Fibroblast of gingiva (primary cell): ENCODE measurements around the gene SAMSN1.

Experiments
- DNase-seq: peaks from one replicate; pipeline ENCODE4 v3.0.0-alpha.2; 2011; ENCODE audit warnings: low read depth

Gene SAMSN1

GRCh38 chr21:14484188-14485009 lies 61.7 kb downstream of the SAMSN1 start:
- no peak for DNase-seq

DNA sequence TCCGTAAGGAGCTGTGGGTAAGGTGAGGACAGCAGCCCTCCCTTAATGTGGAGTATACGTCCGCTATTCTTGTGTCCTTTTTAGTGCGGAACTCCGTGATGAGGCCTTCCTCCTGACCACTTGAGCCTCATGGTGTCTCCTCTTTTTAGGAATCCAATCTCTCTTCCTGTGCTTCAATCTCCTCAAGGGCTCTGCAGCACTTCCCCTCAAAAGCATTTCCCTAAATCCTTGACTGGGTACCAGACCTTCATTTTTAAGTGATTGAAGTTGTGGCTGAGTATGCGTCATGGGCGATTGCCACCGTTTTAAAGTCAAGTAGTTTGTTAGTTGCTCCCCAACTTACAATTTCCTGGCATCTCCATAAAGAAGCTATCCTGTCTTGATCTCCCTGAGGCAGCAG lies 62.8 kb downstream of the SAMSN1 start:
- no peak for DNase-seq

DNA sequence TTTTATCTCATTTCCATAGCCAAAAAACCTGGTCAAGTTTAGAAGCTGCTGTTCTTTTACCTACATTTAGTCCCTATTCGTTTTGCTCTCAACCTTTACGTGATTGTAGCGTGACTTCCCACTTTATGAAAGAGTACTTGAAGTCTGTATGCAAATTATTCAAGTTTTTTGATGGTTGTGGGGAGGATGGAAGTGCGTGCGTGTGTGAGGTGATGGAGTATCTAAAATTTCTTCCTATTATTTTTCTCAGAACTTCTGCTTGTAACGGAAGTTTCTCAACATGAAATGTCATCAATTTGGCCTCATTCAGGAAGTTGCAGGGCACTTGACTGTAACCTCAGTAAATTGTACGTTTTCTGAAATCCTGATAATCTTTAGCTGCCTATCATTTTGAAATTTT lies 64.0 kb downstream of the SAMSN1 start:
- DNase-seq: no peak

DNA sequence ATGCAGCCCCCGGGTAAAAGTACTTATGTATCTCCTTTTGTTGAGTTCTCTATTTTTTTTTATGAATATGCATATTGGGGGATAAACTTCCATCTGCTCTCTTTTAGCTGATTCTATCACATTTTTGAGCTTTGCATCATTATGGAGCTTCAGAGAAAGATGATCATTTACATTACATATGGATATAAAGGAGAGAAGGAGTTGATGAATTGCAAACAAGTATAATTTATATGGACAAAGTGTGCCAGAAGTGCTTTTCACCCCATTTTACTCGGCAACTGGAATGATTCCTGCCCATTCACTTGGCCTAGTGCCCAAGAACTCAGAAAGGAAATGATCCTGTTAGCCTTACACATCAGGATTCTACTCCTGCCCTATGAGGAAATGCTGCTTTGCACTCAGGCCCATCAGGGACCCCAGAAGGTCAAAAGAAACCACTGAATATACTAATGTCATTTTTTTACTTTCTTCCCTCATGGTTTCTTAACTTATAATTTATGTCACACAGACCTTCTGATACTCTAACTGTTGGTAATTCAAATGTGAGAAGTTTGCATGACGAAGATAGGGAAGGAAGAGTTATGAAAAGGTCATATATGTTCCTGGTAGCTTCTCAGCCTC lies 65.6 kb downstream of the SAMSN1 start:
- DNase-seq: no peak

GRCh38 chr21:14479241-14479786 lies 66.8 kb downstream of the SAMSN1 start:
- DNase-seq: no peak

DNA sequence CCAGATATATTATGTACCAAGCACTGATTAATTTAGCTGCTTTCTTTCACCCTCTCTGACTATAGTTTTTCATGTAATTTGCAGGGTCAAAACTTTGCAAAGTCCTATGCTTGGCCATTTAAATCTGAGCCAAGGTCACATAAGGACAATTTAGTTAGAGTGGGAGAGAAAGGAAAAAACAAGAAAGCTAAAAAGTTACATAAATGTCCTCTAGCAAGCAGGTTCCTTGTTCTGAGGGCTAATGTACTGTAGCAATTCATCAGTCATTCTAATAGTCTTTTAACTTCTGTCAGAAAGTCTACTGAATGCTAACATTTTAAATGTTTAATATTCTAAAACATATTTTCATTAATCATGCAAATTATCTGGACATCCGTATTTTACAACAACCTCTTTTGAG lies 68.3 kb downstream of the SAMSN1 start:
- DNase-seq: no peak

DNA sequence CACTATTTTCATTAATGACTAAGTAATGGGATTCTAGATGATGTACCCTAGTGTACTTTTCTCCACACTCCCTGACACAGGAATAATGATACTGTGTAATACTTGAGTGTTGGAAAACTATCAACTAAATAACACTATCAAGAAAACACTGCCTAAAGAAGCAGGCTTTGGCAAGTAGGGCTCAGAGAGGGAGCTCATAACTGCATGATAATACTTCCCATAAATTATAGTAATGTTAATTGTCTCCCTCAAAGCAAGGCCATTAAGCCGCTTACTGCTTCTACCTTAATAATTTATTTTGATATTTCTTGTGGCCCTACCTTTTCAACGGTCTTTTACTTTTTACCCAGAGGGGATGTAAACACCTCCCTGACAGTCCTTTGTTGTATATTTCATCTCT lies 69.0 kb downstream of the SAMSN1 start:
- DNase-seq: no peak

GRCh38 chr21:14474995-14475394 lies 71.1 kb downstream of the SAMSN1 start:
- no peak for DNase-seq

DNA sequence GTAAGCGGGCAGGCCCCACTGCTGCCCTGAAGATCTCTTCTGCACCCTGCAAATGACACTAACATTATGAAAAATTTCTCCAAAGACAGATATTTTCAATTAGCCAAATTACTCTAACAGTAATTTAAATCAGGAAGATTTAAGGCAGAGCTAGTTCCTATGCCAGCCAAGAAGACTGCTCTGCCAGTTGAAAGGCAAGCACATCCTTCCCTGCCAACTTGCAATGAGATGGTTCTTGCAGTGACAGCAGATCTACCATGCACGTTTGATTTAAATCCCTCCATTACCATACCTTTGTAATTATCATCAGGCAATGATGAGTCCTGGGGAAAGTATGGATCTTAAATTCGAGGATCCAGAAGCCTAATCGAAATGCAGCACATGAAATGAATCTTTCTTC lies 76.5 kb downstream of the SAMSN1 start:
- DNase-seq: no peak

- no peak for DNase-seq
Measured at GRCh38 chr21:14466715-14467114, 79.4 kb downstream of the SAMSN1 start.

GRCh38 chr21:14457762-14458161 lies 88.4 kb downstream of the SAMSN1 start:
- DNase-seq: no peak

GRCh38 chr21:14456911-14457310 lies 89.2 kb downstream of the SAMSN1 start:
- no peak for DNase-seq

DNA sequence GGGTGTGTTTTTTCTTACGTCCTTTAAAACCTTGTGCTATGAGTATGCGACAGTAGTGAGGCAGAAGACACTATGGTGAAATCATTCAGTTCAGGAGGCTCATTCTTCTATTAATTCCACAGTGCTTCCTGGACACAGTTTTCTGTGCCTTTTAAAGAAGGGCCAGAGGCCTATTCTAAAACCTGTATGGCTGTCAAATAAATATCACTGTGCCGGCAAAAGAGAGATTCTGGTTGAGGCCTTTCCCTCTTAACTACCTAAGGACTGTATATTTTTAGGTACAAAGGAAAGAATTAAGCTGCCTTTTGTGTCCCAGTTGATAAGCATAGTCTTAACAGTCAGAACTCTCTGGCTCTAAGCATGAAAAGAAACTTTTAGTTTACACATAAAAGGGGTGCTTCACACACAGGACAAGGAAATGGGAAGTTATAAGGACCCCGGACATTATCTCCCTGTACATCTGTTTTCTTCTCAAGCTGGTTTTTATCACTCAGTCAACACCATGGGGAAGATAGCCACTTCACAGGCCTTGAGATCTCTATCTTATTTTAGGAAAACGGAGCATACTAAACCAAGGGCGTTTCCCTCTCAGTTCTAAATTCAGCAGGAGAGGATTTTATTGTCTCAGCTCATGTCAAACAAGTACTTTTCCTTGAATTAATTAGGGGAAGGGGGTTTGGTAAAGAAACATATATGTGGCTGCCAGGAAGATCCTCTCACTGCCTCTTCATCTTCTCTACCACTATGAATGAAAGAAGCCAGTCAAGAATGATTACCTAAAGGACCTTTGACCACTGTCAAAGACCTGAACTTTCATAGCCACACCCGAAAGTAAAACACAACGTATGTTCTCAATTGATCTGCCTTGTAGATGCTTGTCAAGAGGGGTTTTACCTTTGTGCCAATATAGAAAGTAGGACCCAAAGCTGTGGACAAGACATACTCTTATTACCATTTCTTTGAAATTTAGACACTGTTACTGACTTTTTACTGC lies 91.8 kb downstream of the SAMSN1 start:
- no peak for DNase-seq

DNA sequence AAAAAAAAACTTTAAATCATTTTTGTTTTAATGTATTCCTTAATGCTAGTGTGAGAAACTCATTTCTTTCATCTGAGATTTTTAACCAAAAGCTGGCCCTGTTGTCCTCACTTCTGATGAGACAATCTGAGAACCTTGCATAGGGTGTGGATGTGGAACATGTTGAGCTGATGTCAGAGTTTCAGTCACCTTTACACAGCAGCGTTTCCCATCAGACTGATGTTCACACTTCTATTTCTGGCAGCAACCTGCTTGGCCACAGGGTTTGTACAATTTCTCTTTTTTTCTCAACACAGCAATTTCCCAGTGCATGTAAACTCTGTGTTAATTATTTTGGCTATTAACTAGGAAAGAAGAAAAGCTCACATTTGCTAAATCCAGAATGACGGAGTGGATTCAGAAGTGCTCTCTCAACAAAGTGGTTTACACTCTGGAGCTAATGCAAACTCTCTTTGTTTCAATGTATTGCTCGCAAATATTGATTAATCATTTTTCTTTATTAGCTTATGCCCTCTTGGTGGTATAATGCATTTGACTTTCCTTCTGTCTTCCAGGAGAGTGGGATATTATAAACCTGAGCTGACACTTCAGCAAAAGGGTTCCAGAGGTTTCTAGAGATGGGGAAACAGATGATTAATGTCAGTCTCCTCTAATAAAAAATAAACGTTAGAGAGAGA lies 92.6 kb downstream of the SAMSN1 start:
- no peak for DNase-seq

DNA sequence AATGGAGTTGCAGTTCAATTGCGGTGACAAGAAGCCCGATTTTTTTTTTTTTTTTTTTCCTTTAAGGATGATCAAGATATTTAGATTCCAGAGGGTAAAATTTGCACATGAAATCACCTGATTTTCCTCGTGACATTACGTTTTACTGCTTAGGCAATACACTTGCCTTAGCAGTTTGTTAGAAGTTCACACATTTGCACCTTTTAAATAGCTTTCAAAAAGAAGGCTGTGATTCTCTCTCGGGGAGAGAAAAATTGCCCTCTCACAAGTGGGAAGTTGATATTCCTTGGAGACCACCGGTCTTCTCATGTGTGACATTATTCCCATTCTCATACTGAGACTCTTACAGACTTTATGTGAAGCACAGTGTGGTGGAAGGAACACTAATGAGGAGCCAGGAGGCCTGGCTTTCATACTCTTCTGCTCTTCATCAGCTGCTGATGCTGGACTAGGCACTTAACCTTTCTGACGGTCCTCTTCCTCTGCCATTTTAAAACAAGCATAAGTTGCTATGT lies 93.3 kb downstream of the SAMSN1 start:
- no peak for DNase-seq

DNA sequence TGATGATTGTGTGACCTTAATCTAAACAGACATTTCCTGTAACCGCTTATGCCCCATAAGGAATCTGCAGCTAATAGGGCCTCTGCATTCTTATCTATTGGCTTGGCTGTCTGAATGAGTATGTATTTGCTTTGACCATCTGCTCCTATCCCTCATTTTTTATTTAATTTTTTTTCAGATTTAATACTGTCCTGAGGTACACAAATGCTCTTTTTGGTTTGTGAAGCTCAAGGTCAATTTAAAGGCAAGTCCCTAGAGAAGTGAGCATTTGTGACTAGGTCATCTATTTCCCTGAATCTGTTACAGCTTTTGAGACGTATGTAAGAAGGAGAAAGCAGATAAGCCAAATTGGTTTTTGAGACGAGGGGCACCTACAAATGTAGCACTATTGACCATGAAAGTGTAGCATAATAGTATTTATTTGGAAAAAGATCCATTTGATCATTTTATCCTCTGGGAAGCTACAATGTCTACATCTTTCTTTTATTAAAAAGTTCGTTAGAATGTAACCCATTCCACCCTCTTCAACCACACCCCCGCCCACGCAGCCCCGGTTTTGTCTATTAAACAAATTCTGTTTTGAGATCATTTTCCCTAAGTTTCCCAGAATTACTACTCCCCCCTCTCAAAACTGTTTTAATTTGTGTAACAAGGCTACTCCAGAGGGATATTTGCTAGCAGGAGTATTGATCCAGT lies 93.9 kb downstream of the SAMSN1 start:
- DNase-seq: no peak

GRCh38 chr21:14451546-14451945 lies 94.6 kb downstream of the SAMSN1 start:
- DNase-seq: no peak

GRCh38 chr21:14448784-14449183 lies 97.3 kb downstream of the SAMSN1 start:
- no peak for DNase-seq

GRCh38 chr21:14438211-14438610 lies 107.9 kb downstream of the SAMSN1 start:
- DNase-seq: no peak

- DNase-seq: no peak
Measured at GRCh38 chr21:14435423-14435822, 110.7 kb downstream of the SAMSN1 start.
